Gastroesophageal sphincter (tissue), 4 donors: ENCODE results near the gene TMEM135. TPM values are rescaled to one million over a fixed set of nuclear protein-coding genes. Genes with fewer than 3 reads are reported as not detected.

Experiments used
- ATAC-seq: fragments of 150-250 bp; one replicate; pipeline ENCODE4 v1.9.1; 2016; ENCODE audit warnings: mild to moderate bottlenecking, moderate library complexity
- H3K27ac ChIP-seq, 4 donors: fragments of 200-600 bp; sonication (generic) in 3 of 4; 1 replicate in 3 of 4; 2 replicates in 1 of 4; pipeline ENCODE4 v1.5.1; 2016 to 2019
- H3K27me3 ChIP-seq: fragments of 200-600 bp; sonication (generic); one replicate; pipeline ENCODE4 v1.5.1; 2019
- H3K36me3 ChIP-seq, 2 donors: fragments of 200-600 bp; sonication (generic); one replicate each; pipeline ENCODE4 v1.5.1; 2019; ENCODE audit warnings: control low read depth in 1 of 2
- H3K4me1 ChIP-seq, 3 donors: fragments of 200-600 bp; sonication (generic); 1 replicate in 2 of 3; 2 replicates in 1 of 3; pipeline ENCODE4 v1.5.1; 2016 to 2019; ENCODE audit warnings: control low read depth in 2 of 3
- H3K4me3 ChIP-seq, 2 donors: fragments of 200-600 bp; sonication (generic); one replicate each; pipeline ENCODE4 v1.5.1; 2019; ENCODE audit warnings: mild to moderate bottlenecking in 1 of 2, moderate library complexity in 1 of 2
- H3K9me3 ChIP-seq, 3 donors: fragments of 200-600 bp; sonication (generic); one replicate each; pipeline ENCODE4 v1.5.1; 2017 to 2019; ENCODE audit warnings: control low read depth in 2 of 3
- EP300 ChIP-seq: sonication (generic); formaldehyde crosslinking; IDR thresholded peaks from one replicate; pipeline ENCODE4 v1.6.1; 2017; ENCODE audit warnings: antibody characterized with exemption, mild to moderate bottlenecking
- POLR2A ChIP-seq, 2 donors: fragments of 450-650 bp; IDR thresholded peaks; one replicate each; pipeline ENCODE4 v1.6.1; 2017; ENCODE audit warnings: antibody characterized with exemption in 2 of 2, mild to moderate bottlenecking in 2 of 2, moderate library complexity in 1 of 2
- POLR2AphosphoS5 ChIP-seq: sonication (generic); formaldehyde crosslinking; IDR thresholded peaks from one replicate; pipeline ENCODE4 v1.6.1; 2017; ENCODE audit warnings: antibody characterized with exemption
- WGBS, 2 donors: methylation state at CpG; one replicate each; pipeline ENCODE4 v1.1.5; 2018; ENCODE audit warnings: low coverage in 1 of 2; 5-methylcytosine and 5-hydroxymethylcytosine counted together
- total RNA-seq, 4 donors: library from RNA; depleted of rRNA; stranded (reverse); fragments of >200 nt; gene quantifications; one replicate each; pipeline ENCODE4 v1.1.0, GENCODE V29; 2016
- TF ChIP-seq, protein P1 (sequence below), 4 experiments: fragments of 200-600 bp in 2 of 4; fragments of 450-650 bp in 2 of 4; sonication (generic) in 1 of 4; IDR thresholded peaks; one replicate each; pipeline ENCODE4 v1.5.1; 2017 to 2019; ENCODE audit warnings: antibody characterized with exemption in 4 of 4, mild to moderate bottlenecking in 2 of 4, moderate library complexity in 2 of 4

Gene TMEM135
- total RNA-seq, 4 donors from 2014 or later, result 9.6 to 25.7 (median 17.0) TPM

DNA sequence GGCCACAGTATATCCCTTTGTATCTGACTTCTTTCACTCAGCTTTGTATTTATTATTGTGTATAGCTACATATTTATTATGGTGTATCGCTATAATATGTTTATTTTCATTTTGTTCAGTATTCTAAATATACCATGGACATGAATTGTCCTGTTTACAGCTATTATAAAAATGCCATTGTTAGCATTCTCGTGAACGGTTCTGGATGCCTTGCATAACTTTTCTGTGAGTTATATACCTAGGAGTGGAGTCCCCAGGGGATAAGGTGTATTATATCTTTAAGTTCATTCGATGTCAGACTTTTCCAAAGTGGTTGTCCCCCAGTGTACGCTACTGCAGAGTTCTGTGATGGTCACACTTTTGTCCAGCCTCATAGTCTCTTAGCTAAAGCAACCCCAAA, 301.7 kb downstream of the TMEM135 start:
- TF ChIP-seq POLR2AphosphoS5 (no peak), POLR2A (IDR thresholded peaks at IDR 0.05) (no peak), EP300 (no peak)
- TF ChIP-seq, protein P1, sequence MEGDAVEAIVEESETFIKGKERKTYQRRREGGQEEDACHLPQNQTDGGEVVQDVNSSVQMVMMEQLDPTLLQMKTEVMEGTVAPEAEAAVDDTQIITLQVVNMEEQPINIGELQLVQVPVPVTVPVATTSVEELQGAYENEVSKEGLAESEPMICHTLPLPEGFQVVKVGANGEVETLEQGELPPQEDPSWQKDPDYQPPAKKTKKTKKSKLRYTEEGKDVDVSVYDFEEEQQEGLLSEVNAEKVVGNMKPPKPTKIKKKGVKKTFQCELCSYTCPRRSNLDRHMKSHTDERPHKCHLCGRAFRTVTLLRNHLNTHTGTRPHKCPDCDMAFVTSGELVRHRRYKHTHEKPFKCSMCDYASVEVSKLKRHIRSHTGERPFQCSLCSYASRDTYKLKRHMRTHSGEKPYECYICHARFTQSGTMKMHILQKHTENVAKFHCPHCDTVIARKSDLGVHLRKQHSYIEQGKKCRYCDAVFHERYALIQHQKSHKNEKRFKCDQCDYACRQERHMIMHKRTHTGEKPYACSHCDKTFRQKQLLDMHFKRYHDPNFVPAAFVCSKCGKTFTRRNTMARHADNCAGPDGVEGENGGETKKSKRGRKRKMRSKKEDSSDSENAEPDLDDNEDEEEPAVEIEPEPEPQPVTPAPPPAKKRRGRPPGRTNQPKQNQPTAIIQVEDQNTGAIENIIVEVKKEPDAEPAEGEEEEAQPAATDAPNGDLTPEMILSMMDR (IDR thresholded peaks at IDR 0.05), result no peak
- no peak overlapping the region for H3K27ac ChIP-seq
- no peak for ATAC-seq
- WGBS, 2 donors, result 84 to 91% methylated on average over 5 of the region's 5 CpGs
- H3K27me3 ChIP-seq, result no peaks in the 10 kb centered on the region
- no peaks in the 10 kb centered on the region for H3K36me3 ChIP-seq
- H3K4me1 ChIP-seq, result no peaks in the 10 kb centered on the region
- peaks cover 0 to 33% (median 1%) of the 10 kb centered on the region in 3 donors for H3K9me3 ChIP-seq
- no peak overlapping the region for H3K4me3 ChIP-seq

DNA sequence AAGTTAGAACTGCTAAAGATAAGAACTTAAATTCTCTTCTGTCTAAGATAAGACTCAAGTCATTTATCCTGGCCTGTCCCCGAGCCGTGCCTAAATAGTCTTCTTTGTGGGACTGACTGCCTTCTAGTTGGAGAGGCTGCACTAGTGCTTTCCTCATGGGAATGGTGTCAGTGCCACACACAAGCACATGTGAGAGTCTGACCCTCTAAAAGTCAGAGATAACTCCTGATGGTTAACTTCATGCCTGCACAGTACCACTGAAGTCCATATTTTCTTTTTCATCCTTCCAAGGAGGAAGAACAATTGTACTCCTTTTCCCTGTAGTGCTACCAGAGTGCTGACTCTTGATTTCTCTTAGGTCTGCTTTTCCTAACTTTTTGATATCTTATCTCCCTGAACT, 309.7 kb downstream of the TMEM135 start:
- no peak for ATAC-seq
- Histone ChIP-seq H3K36me3 (no peaks in the 10 kb centered on the region), H3K9me3 (no peaks in the 10 kb centered on the region), H3K27me3 (no peaks in the 10 kb centered on the region), H3K27ac (no peak overlapping the region), H3K4me3 (no peak overlapping the region), H3K4me1 (peaks cover 0 to under 1% (median 0%) of the 10 kb centered on the region in 3 donors)
- TF ChIP-seq POLR2AphosphoS5, result no peak
- no peak for TF ChIP-seq EP300
- TF ChIP-seq POLR2A (IDR thresholded peaks at IDR 0.05), result no peak
- TF ChIP-seq, protein P1 (IDR thresholded peaks at IDR 0.05), result no peak
- 43 to 83% methylated on average over 1 to 2 of the region's 2 CpGs for WGBS, 2 donors

- TF ChIP-seq, protein P1 (IDR thresholded peaks at IDR 0.05), result no peak
- TF ChIP-seq POLR2A (IDR thresholded peaks at IDR 0.05), result no peak
- no peak for TF ChIP-seq POLR2AphosphoS5
- no peak for TF ChIP-seq EP300
- ATAC-seq, result no peak
These were observed 310.1 kb downstream of the TMEM135 start for GRCh38 chr11:87347854-87348253.

GRCh38 chr11:87351676-87352075, 313.9 kb downstream of the TMEM135 start:
- WGBS, 2 donors, result 44 to 60% methylated on average over 2 of the region's 2 CpGs
- Histone ChIP-seq H3K9me3 (no peaks in the 10 kb centered on the region), H3K27ac (no peak overlapping the region), H3K4me3 (no peak overlapping the region), H3K36me3 (no peaks in the 10 kb centered on the region), H3K27me3 (no peaks in the 10 kb centered on the region), H3K4me1 (peaks cover 0 to 25% (median 0%) of the 10 kb centered on the region in 3 donors)
- no peak for ATAC-seq
- TF ChIP-seq, protein P1 (IDR thresholded peaks at IDR 0.05), result no peak
- TF ChIP-seq POLR2A (IDR thresholded peaks at IDR 0.05) (no peak), POLR2AphosphoS5 (no peak), EP300 (no peak)

More at GRCh38 chr11:87347854-87348253, 310.1 kb downstream of the TMEM135 start:
- Histone ChIP-seq H3K36me3 (no peaks in the 10 kb centered on the region), H3K4me3 (no peak overlapping the region), H3K27ac (no peak overlapping the region), H3K9me3 (no peaks in the 10 kb centered on the region), H3K4me1 (peaks cover 0 to 5% (median 0%) of the 10 kb centered on the region in 3 donors), H3K27me3 (no peaks in the 10 kb centered on the region)
